Heart left ventricle (tissue), 16 donors: ENCODE results near the gene EHMT1. TPM values are rescaled to one million over a fixed set of nuclear protein-coding genes. Genes with fewer than 3 reads are reported as not detected.

Source experiments
- ATAC-seq, 4 donors: fragments of 200-7000 bp; cut with Tn5 transposase; one replicate each; pipeline ENCODE4 v1.9.1; 2020 to 2022; ENCODE audit warnings: moderate library complexity in 4 of 4, mild to moderate bottlenecking in 3 of 4, moderate number of reproducible peaks in 1 of 4
- DNase-seq, 5 donors: peaks; one replicate each; pipeline ENCODE4 v3.0.0-alpha.2; 2020
- H3K27ac ChIP-seq, 12 donors: fragments of 200-600 bp; sonication (generic) in 4 of 12; one replicate each; pipeline versions ENCODE4 v1.5.0 to v1.8.0; 2016 to 2022; ENCODE audit warnings: mild to moderate bottlenecking in 2 of 12
- H3K27me3 ChIP-seq, 9 donors: fragments of 200-600 bp; sonication (generic) in 2 of 9; one replicate each; pipeline versions ENCODE4 v1.5.1 to v1.8.0; 2016 to 2022; ENCODE audit warnings: mild to moderate bottlenecking in 3 of 9
- H3K36me3 ChIP-seq, 9 donors: fragments of 200-600 bp; sonication (generic) in 2 of 9; one replicate each; pipeline versions ENCODE4 v1.5.0 to v1.8.0; 2018 to 2022; ENCODE audit warnings: mild to moderate bottlenecking in 2 of 9
- H3K4me1 ChIP-seq, 12 donors: fragments of 200-600 bp; sonication (generic) in 4 of 12; one replicate each; pipeline versions ENCODE4 v1.5.0 to v1.8.0; 2016 to 2022; ENCODE audit warnings: mild to moderate bottlenecking in 3 of 12
- H3K4me3 ChIP-seq, 12 donors: fragments of 200-600 bp; sonication (generic) in 4 of 12; one replicate each; pipeline versions ENCODE4 v1.5.0 to v1.8.0; 2017 to 2022; ENCODE audit warnings: mild to moderate bottlenecking in 9 of 12, moderate library complexity in 4 of 12
- H3K9me3 ChIP-seq, 12 donors: fragments of 200-600 bp; sonication (generic) in 4 of 12; one replicate each; pipeline versions ENCODE4 v1.5.0 to v1.8.0; 2016 to 2022; ENCODE audit warnings: mild to moderate bottlenecking in 1 of 12
- CTCF ChIP-seq, 12 donors: fragments of 200-600 bp; sonication (generic) in 4 of 12; IDR thresholded peaks; one replicate each; pipeline versions ENCODE4 v1.5.0 to v1.8.0; 2018 to 2022; ENCODE audit warnings: antibody characterized with exemption in 12 of 12, mild to moderate bottlenecking in 5 of 12
- POLR2A ChIP-seq, 2 donors: fragments of 450-650 bp; IDR thresholded peaks; one replicate each; pipeline ENCODE4 v1.6.1; 2017; ENCODE audit warnings: antibody characterized with exemption in 2 of 2, mild to moderate bottlenecking in 2 of 2, moderate library complexity in 2 of 2
- WGBS, 4 donors: extraction: QIAGEN DNeasy Blood & Tissue Kit in 2 of 4; methylation state at CpG; one replicate each; pipeline versions ENCODE4 v1.1.5 to v1.1.7; 2013 to 2018; 5-methylcytosine and 5-hydroxymethylcytosine counted together
- intact Hi-C, 10 donors: fragments of 100-400 bp; cut with DNase I; formaldehyde crosslinking; loops; one replicate each; pipeline versions ENCODE4 v1.11.1 to v1.14.2; 2022
- polyA plus RNA-seq, 2 donors: library from polyadenylated mRNA; stranded (reverse); fragments of 200-250 nt; gene quantifications; one replicate each; pipeline ENCODE4 v1.2.3, GENCODE V29; 2013
- total RNA-seq, 9 donors: library from RNA; depleted of rRNA in 2 of 9; stranded (reverse); fragments of >200 nt in 2 of 9; fragmentation: NEBNext Ultra II Directional in 3 of 9; extraction: Animal tissue kit (Norgen Biotek cat#: 25700) in 3 of 9; gene quantifications; one replicate each; pipeline versions ENCODE4 v1.1.0 to v1.2.4, GENCODE V29; 2016 to 2023
- donor health status: ischemic (EF 13 %, LVEDD 7.1; RV severe dilation, severe dysfunction).
- donor health status: healthy with polysubstance abuse.
- donor health status: DM: no; HTN: yes; CAD: no.
- donor health status: DM: no; HTN: no; CAD: no.
- donor health status: ischemic (EF 25% LVEDD 6.9; RV normal size, moderate dysfunction).
- donor health status: ischemic (EF 25% LVEDD 5.7; RV mildly dilated, moderate dysfunction).
- donor health status: healthy.
- donor health status: DM: yes; HTN: yes; CAD: no.
- donor health status: ischemic (EF 35%, LVEDD 5.7; RV mildly dilated, moderate dysfunction).
- donor health status: nonischemic (EF 11% LVEDD 7.7; RV severe dilation, severe dysfunction).
- donor health status: DM: yes; HTN: yes; CAD: no.
- donor health status: PGD.
- donor health status: ischemic (EF 29% LVEDD 5.4; RV normal size, mild dysfunction).
- donor health status: nonischemic (EF 23%, LVEDD 6.1; RV moderate dilation, normal function).

EHMT1 gene
- total and polyA plus RNA-seq, 11 donors, result 24.5 to 55.9 (median 28.9) TPM

- Histone ChIP-seq H3K9me3 (peaks cover 0 to 10% (median 5%) of the 10 kb centered on the region in 12 donors), H3K4me1 (no peaks in the 10 kb centered on the region), H3K4me3 (no peak overlapping the region), H3K27ac (no peak overlapping the region), H3K36me3 (peaks cover 0 to 82% (median 51%) of the 10 kb centered on the region in 9 donors), H3K27me3 (no peaks in the 10 kb centered on the region)
- ATAC-seq (no peak), DNase-seq (no peak)
- intact Hi-C loops, result no loop called here
- no peak for TF ChIP-seq POLR2A (IDR thresholded peaks at IDR 0.05)
- TF ChIP-seq CTCF (IDR thresholded peaks at IDR 0.05), result no peak
- WGBS, 4 donors, result 95 to 97% (median 96%) methylated on average over 10 of the region's 10 CpGs
These were observed 205.4 kb downstream of the EHMT1 start for GRCh38 chr9:137823986-137824771.

- TF ChIP-seq POLR2A (IDR thresholded peaks at IDR 0.05) (no peak), CTCF (IDR thresholded peaks at IDR 0.05) (no peak)
- no peak for DNase-seq
- Histone ChIP-seq H3K4me1 (no peaks in the 10 kb centered on the region), H3K27ac (no peak overlapping the region), H3K9me3 (peaks cover 0 to 10% (median 5%) of the 10 kb centered on the region in 12 donors), H3K4me3 (no peak overlapping the region), H3K27me3 (no peaks in the 10 kb centered on the region), H3K36me3 (peaks cover 0 to 84% (median 53%) of the 10 kb centered on the region in 9 donors)
- intact Hi-C loops, result no loop called here
- 94 to 97% (median 96%) methylated on average over 13 of the region's 13 CpGs for WGBS, 4 donors
- no peak for ATAC-seq
These were observed 206.7 kb downstream of the EHMT1 start for GRCh38 chr9:137825324-137825989.

GRCh38 chr9:137827908-137828526 lies 209.2 kb downstream of the EHMT1 start:
- Histone ChIP-seq H3K9me3 (peaks cover 0 to 5% (median 0%) of the 10 kb centered on the region in 12 donors), H3K4me3 (no peak overlapping the region), H3K36me3 (peaks cover 0 to 73% (median 44%) of the 10 kb centered on the region in 9 donors), H3K27ac (no peak overlapping the region), H3K4me1 (no peaks in the 10 kb centered on the region), H3K27me3 (no peaks in the 10 kb centered on the region)
- no peak for TF ChIP-seq POLR2A (IDR thresholded peaks at IDR 0.05)
- no peak for TF ChIP-seq CTCF (IDR thresholded peaks at IDR 0.05)
- intact Hi-C loops, result no loop called here
- WGBS, 4 donors, result 97 to 98% (median 97%) methylated on average over 15 to 20 of the region's 20 CpGs
- ATAC-seq, result no peak
- no peak for DNase-seq
